ENCODE measurements around the gene TMOD4. TPM values are rescaled to one million over a fixed set of nuclear protein-coding genes. Genes with fewer than 3 reads are reported as not detected.
A peak's percentile ranks its signal among the peaks of the same experiment; 100 is the strongest.

The TMOD4 gene
- total and polyA plus RNA-seq, 10 of the 15 experiments (the other 5 are each of a cell fraction or from before 2014, with no cell fraction given), result 0.30 to 1.2 (median 0.50) TPM; not detected in 1

GRCh38 chr1:151198254-151199127 lies 22.7 kb upstream of the TMOD4 start, which contains the start of gene PIP5K1A (continued):
- no peak for TF ChIP-seq HCFC1 (IDR thresholded peaks at IDR 0.05; ENCODE audit: low read length)
- TF ChIP-seq SUZ12 (IDR thresholded peaks at IDR 0.05; ENCODE audit: unreplicated experiment), result no peak
- 0 out of 2 replicates have a peak, but pooled peaks have one; percentile 31 for TF ChIP-seq PAX5 (IDR thresholded peaks at IDR 0.05; ENCODE audit: borderline replicate concordance, low read depth, low read length)
- peak; percentile 88 for TF ChIP-seq RELA (IDR thresholded peaks at IDR 0.05; ENCODE audit: borderline replicate concordance, partially characterized antibody)
- no peak for TF ChIP-seq NKRF (conservative IDR thresholded peaks at IDR 0.05)
- no peak for TF ChIP-seq WRNIP1 (IDR thresholded peaks at IDR 0.05; ENCODE audit: borderline replicate concordance, low read depth, low read length)
- TF ChIP-seq DPF2 (IDR thresholded peaks at IDR 0.05), result no peak
- TF ChIP-seq STAT3 (IDR thresholded peaks at IDR 0.05; ENCODE audit: low read depth, low read length), result no peak
- TF ChIP-seq BHLHE40 (IDR thresholded peaks at IDR 0.05; ENCODE audit: borderline replicate concordance in 1 of 2, low read depth in 2 of 2, low read length in 1 of 2), result peak; percentile 87 to 96
- TF ChIP-seq REST (IDR thresholded peaks at IDR 0.05; ENCODE audit: low read depth, low read length), result no peak
- no peak for TF ChIP-seq ZNF207 (IDR thresholded peaks at IDR 0.05; ENCODE audit: borderline replicate concordance)
- 0 out of 2 replicates have a peak, but pooled peaks have one; percentile 18 for TF ChIP-seq MTA2 (IDR thresholded peaks at IDR 0.05; ENCODE audit: low read depth)
- peak in 1 of 2 experiments; percentile 36; a peak in 1 of 4 replicates for TF ChIP-seq EP300 (IDR thresholded peaks at IDR 0.05; ENCODE audit: borderline replicate concordance in 1 of 2, control insufficient read depth in 1 of 2, low read depth in 2 of 2, low read length in 2 of 2)
- TF ChIP-seq NR2F1 (conservative IDR thresholded peaks at IDR 0.05), result peak; percentile 16; the same call in 1 of the 2 replicates
- TF ChIP-seq ZSCAN29 (IDR thresholded peaks at IDR 0.05), result peak; percentile 61; the same call in 1 of the 2 replicates
- TF ChIP-seq YY1 (IDR thresholded peaks at IDR 0.05; ENCODE audit: low read depth, low read length), result peak; percentile 95
- TF ChIP-seq MEF2B (IDR thresholded peaks at IDR 0.05; ENCODE audit: partially characterized antibody, poor library complexity, severe bottlenecking), result peak; percentile 11
- TF ChIP-seq ATF3 (IDR thresholded peaks at IDR 0.05; ENCODE audit: borderline replicate concordance, extremely low read depth, low read depth, low read length), result peak; percentile 90
- TF ChIP-seq LARP7 (IDR thresholded peaks at IDR 0.05), result no peak
- TF ChIP-seq SMAD5 (IDR thresholded peaks at IDR 0.05; ENCODE audit: low read depth), result no peak; the same call in 1 of the 2 replicates
- TF ChIP-seq RELB (IDR thresholded peaks at IDR 0.05; ENCODE audit: low read depth), result peak; percentile 39; the same call in 1 of the 2 replicates

All from GM12878 (cell line).